Calu3 (cell line): ENCODE results near the gene EPHB3. TPM values are rescaled to one million over a fixed set of nuclear protein-coding genes. Genes with fewer than 3 reads are reported as not detected.

Source experiments
- BruUV-seq: library from RNA; stranded (reverse); fragments of 400-500 nt; replicated peaks from 2 replicates; lab custom pipeline; 2021; lab: Mats Ljungman, UMichigan
- CTCF ChIA-PET: fragments of 300-600 bp; sonication (Branson Sonifier 250); formaldehyde crosslinking; loops from one replicate; lab custom pipeline; 2022; ENCODE audit warnings: antibody characterized with exemption; lab: Charles Lee
- DNase-seq: peaks from one replicate; pipeline ENCODE4 v3.0.0; 2022
- H3K27ac Mint-ChIP-seq: one replicate; pipeline ENCODE4 v1.8.0; 2022; ENCODE audit warnings: mixed read lengths; ENCODE audit not compliant: unreplicated experiment
- H3K27me3 Mint-ChIP-seq: one replicate; pipeline ENCODE4 v1.8.0; 2022; ENCODE audit warnings: mixed read lengths; ENCODE audit not compliant: unreplicated experiment
- H3K36me3 Mint-ChIP-seq: one replicate; pipeline ENCODE4 v1.8.0; 2022; ENCODE audit warnings: mild to moderate bottlenecking, moderate library complexity, mixed read lengths; ENCODE audit not compliant: insufficient read depth, unreplicated experiment
- H3K4me1 Mint-ChIP-seq: one replicate; pipeline ENCODE4 v1.8.0; 2022; ENCODE audit warnings: mild to moderate bottlenecking, low read depth, mixed read lengths; ENCODE audit not compliant: unreplicated experiment
- H3K4me3 Mint-ChIP-seq: one replicate; pipeline ENCODE4 v1.8.0; 2022; ENCODE audit warnings: mild to moderate bottlenecking, low read depth, moderate library complexity, mixed read lengths; ENCODE audit not compliant: unreplicated experiment
- H3K9me3 Mint-ChIP-seq: one replicate; pipeline ENCODE4 v1.8.0; 2022; ENCODE audit warnings: low read depth, mixed read lengths; ENCODE audit not compliant: unreplicated experiment
- CTCF ChIP-seq: fragments of 200-600 bp; IDR thresholded peaks from one replicate; pipeline ENCODE4 v1.8.0; 2022; ENCODE audit warnings: antibody characterized with exemption; ENCODE audit not compliant: unreplicated experiment
- intact Hi-C: fragments of 100-400 bp; cut with micrococcal nuclease; formaldehyde crosslinking; loops from one replicate; pipeline ENCODE4 v1.10.0; 2022; ENCODE audit not compliant: unreplicated experiment
- total RNA-seq: library from RNA; stranded (reverse); gene quantifications from 2 replicates; pipeline ENCODE4 v1.2.3, GENCODE V29; 2022

Gene EPHB3
- total RNA-seq, 1 experiment from 2014 or later, result 2.5 TPM

GRCh38 chr3:184593928-184594303, 32.3 kb downstream of the EPHB3 start:
- CTCF ChIA-PET, result interaction anchor here (0.6 kb wide), 1 partner anchor 668 kb away, joined by 4 read pairs; no protein-coding TSS in a partner anchor
- Mint-ChIP-seq H3K4me1 (no peaks in the 10 kb centered on the region), H3K27ac (no peak overlapping the region), H3K27me3 (no peaks in the 10 kb centered on the region), H3K36me3 (no peaks in the 10 kb centered on the region), H3K9me3 (no peaks in the 10 kb centered on the region), H3K4me3 (no peak overlapping the region)
- BruUV-seq, result no TSS peak
- DNase-seq, result no peak
- intact Hi-C loops, result no loop called here
- TF ChIP-seq CTCF, result no peak

- Mint-ChIP-seq H3K27me3 (no peaks in the 10 kb centered on the region), H3K4me1 (no peaks in the 10 kb centered on the region), H3K27ac (no peak overlapping the region), H3K36me3 (no peaks in the 10 kb centered on the region), H3K4me3 (no peak overlapping the region), H3K9me3 (no peaks in the 10 kb centered on the region)
- no TSS peak for BruUV-seq
- intact Hi-C loops, result no loop called here
- no peak for TF ChIP-seq CTCF
- no peak for DNase-seq
- CTCF ChIA-PET, result no interaction called here
Observed at GRCh38 chr3:184594371-184595001, 32.9 kb downstream of the EPHB3 start.

DNA sequence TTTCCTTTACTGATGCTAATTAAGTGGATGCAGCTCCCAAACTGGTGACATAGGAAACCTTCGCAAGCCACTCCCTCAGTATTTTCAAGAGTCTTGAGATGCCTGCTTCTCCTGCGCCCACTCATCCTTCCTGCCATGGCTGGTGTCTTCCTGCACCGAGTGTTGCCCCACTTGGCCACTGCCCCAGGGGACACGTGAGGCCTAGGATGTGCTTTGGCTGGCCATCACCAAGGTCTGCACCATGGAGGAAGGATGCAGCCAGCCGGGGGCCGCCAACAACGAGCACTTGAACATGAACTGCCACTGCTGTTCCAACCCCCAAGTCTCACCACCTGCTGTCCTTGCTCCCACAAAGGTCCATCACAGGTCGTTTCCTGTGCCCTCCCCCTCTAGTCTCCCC, 34.1 kb downstream of the EPHB3 start:
- Mint-ChIP-seq H3K4me3 (no peak overlapping the region), H3K27ac (no peak overlapping the region), H3K36me3 (no peaks in the 10 kb centered on the region), H3K9me3 (no peaks in the 10 kb centered on the region), H3K27me3 (peaks cover 12% of the 10 kb centered on the region), H3K4me1 (peaks cover 3% of the 10 kb centered on the region)
- no peak for DNase-seq
- no peak for TF ChIP-seq CTCF
- intact Hi-C loops, result no loop called here
- BruUV-seq, result no TSS peak
- CTCF ChIA-PET, result no interaction called here

GRCh38 chr3:184596233-184596632, 34.6 kb downstream of the EPHB3 start:
- no peak for DNase-seq
- BruUV-seq, result no TSS peak
- CTCF ChIA-PET, result interaction anchor here (0.9 kb wide), 1 partner anchor 21 kb away, joined by 3 read pairs; no protein-coding TSS in a partner anchor
- Mint-ChIP-seq H3K36me3 (no peaks in the 10 kb centered on the region), H3K4me1 (peaks cover 8% of the 10 kb centered on the region), H3K4me3 (no peak overlapping the region), H3K27ac (no peak overlapping the region), H3K27me3 (peaks cover 17% of the 10 kb centered on the region), H3K9me3 (no peaks in the 10 kb centered on the region)
- TF ChIP-seq CTCF, result no peak
- intact Hi-C loops, result no loop called here
